Right atrium auricular region (tissue), 2 donors: ENCODE measurements around the gene RASAL3. TPM values are rescaled to one million over a fixed set of nuclear protein-coding genes. Genes with fewer than 3 reads are reported as not detected.

Source experiments
- DNase-seq: peaks from one replicate; pipeline ENCODE4 v3.0.0-alpha.2; 2019; ENCODE audit warnings: low spot score
- H3K27ac ChIP-seq, 2 donors: fragments of 200-600 bp; sonication (generic); 1 replicate in 1 of 2; 2 replicates in 1 of 2; pipeline ENCODE4 v1.5.1; 2016 to 2019
- H3K27me3 ChIP-seq, 2 donors: fragments of 200-600 bp; sonication (generic); one replicate each; pipeline versions ENCODE4 v1.5.1 to v1.6.0; 2017 to 2019
- H3K36me3 ChIP-seq: fragments of 200-600 bp; sonication (generic); one replicate; pipeline ENCODE4 v1.5.1; 2016
- H3K4me1 ChIP-seq, 2 donors: fragments of 200-600 bp; sonication (generic); one replicate each; pipeline versions ENCODE4 v1.5.1 to v1.6.0; 2017 to 2019
- H3K4me3 ChIP-seq, 2 donors: fragments of 200-600 bp; sonication (generic); 1 replicate in 1 of 2; 2 replicates in 1 of 2; pipeline ENCODE4 v1.5.1; 2017 to 2019; ENCODE audit warnings: mild to moderate bottlenecking in 1 of 2, moderate library complexity in 1 of 2
- H3K9me3 ChIP-seq, 2 donors: fragments of 200-600 bp; sonication (generic); one replicate each; pipeline ENCODE4 v1.5.1; 2019
- total RNA-seq, 2 donors: library from RNA; depleted of rRNA; stranded (reverse); fragments of >200 nt; gene quantifications; one replicate each; pipeline ENCODE4 v1.1.0, GENCODE V29; 2016
- TF ChIP-seq, protein P1 (sequence below), 2 donors: fragments of 200-600 bp; sonication (generic); IDR thresholded peaks; one replicate each; pipeline ENCODE4 v1.5.1; 2019; ENCODE audit warnings: antibody characterized with exemption in 2 of 2

RASAL3 gene
- total RNA-seq, 2 donors from 2014 or later, result 0.48 to 1.7 TPM

DNA sequence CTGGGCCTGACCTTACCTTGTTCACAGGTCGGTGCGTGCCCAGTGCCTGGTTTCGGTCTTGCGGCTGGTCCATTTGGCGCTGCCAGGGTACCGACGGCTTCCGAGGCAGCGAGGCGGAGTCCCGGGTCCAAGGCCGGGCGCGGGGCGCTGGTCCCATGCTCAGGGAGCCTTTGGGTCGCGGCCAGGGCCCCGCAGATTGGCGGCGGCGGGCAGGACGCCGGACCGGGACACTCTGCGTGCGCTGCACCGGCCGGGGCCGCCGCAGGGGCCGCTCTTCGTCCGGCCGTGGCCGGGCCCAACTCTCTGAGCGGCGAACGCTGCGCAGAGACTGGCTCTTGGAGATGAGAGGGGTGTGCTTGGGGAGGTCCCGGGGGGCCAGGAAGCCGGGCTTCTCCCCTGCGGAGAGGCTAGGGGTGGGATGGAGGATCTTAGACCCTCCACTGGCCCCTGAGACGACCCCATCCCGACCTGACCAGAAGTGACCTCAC lies 11.2 kb downstream of the RASAL3 start:
- Histone ChIP-seq H3K4me1 (peaks cover 0 to 42% of the 10 kb centered on the region in 2 donors), H3K27ac (peak overlapping the region; percentile 70 to 73), H3K9me3 (no peaks in the 10 kb centered on the region), H3K27me3 (peaks cover 0 to 18% of the 10 kb centered on the region in 2 donors), H3K36me3 (no peaks in the 10 kb centered on the region), H3K4me3 (peak overlapping the region; percentile 37 to 53)
- TF ChIP-seq, protein P1, sequence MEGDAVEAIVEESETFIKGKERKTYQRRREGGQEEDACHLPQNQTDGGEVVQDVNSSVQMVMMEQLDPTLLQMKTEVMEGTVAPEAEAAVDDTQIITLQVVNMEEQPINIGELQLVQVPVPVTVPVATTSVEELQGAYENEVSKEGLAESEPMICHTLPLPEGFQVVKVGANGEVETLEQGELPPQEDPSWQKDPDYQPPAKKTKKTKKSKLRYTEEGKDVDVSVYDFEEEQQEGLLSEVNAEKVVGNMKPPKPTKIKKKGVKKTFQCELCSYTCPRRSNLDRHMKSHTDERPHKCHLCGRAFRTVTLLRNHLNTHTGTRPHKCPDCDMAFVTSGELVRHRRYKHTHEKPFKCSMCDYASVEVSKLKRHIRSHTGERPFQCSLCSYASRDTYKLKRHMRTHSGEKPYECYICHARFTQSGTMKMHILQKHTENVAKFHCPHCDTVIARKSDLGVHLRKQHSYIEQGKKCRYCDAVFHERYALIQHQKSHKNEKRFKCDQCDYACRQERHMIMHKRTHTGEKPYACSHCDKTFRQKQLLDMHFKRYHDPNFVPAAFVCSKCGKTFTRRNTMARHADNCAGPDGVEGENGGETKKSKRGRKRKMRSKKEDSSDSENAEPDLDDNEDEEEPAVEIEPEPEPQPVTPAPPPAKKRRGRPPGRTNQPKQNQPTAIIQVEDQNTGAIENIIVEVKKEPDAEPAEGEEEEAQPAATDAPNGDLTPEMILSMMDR (IDR thresholded peaks at IDR 0.05), result peak in 1 of 2 donors; percentile 55
- no peak for DNase-seq

GRCh38 chr19:15452111-15453047 lies 12.0 kb downstream of the RASAL3 start:
- peaks cover 0 to 18% of the 10 kb centered on the region in 2 donors for H3K27me3 ChIP-seq
- peak overlapping the region; percentile 37 to 53 for H3K4me3 ChIP-seq
- TF ChIP-seq, protein P1 (IDR thresholded peaks at IDR 0.05), result no peak
- H3K27ac ChIP-seq, result peak overlapping the region; percentile 70 to 73
- no peaks in the 10 kb centered on the region for H3K9me3 ChIP-seq
- no peaks in the 10 kb centered on the region for H3K36me3 ChIP-seq
- H3K4me1 ChIP-seq, result peaks cover 0 to 37% of the 10 kb centered on the region in 2 donors
- DNase-seq, result peak; percentile 93

DNA sequence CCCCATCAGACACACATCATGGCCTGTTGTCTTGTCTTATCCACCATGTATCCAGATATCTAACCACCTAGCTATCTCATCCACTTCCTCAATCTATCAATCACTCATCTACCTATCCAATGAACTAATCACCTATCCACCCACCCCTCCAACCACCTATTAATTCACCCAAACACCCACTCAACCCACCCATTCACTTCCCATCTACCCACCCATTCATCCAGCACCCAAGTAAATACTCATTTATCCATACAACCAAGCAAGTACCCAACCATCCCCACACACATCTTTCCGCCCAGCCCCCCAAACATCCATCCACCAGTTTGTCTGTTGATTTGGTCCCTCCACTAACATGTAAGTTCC lies 13.8 kb downstream of the RASAL3 start:
- no peak for DNase-seq

DNA sequence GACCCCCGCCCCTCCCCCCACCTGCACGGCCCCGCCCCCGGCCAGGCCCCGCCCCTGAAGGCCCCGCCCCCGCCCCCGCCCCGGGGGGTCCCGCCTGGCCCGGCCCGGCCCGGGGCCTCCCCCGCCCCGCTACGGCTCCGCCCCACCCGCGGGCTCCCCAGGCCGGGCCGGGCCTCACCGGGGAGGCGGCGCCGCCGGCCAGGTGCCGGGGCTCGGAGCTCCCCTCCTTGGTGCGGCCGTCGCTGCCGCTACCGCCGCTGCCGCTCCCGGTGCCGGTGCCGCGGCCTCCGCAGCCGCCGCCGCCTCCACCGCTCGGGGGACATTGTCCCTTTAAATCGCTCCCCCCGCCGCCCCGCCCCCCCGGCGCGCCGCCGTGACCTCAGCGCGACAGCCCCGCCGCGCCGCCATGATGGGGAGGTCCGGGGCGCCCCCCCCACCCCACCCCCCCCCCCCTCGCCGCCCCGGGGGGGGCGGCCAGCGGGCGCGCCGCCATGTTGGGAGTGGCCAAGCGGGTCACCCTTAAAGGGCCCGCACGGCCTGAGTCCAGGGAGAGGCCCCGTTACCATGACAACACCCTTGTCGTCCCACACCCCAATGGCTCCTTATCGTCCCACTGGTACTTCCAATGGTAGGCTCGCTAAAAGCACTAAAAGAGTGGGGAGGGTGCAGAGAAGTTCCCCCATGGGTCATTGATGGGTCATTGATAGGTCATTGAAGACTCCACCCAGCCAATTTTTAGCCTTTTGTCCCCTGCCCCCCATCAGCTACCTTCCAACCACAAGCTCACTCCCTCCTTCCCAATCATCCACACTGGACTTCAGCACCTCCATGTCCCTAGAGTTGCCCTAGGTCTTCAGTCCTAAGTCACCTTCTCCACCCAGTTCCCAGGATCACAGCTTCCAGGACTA lies 14.5 kb downstream of the RASAL3 start, which contains the start of gene WIZ:
Gene WIZ, minus strand, starts transcription at position 337 of the 908 bp plus-strand sequence. CDS start 1,649 bp downstream, outside the sequence.
- no peaks in the 10 kb centered on the region for H3K36me3 ChIP-seq
- H3K27me3 ChIP-seq, result peaks cover 0 to 5% of the 10 kb centered on the region in 2 donors
- peak; percentile 90 for DNase-seq
- H3K27ac ChIP-seq, result peak within 1 kb of the TSS; percentile 62 to 89
- TF ChIP-seq, protein P1 (IDR thresholded peaks at IDR 0.05), result no peak
- H3K9me3 ChIP-seq, result no peaks in the 10 kb centered on the region
- peaks cover 0 to 42% of the 10 kb centered on the region in 2 donors for H3K4me1 ChIP-seq
- peak within 1 kb of the TSS; percentile 41 to 79 for H3K4me3 ChIP-seq

More for the DNA sequence above, 13.8 kb downstream of the RASAL3 start:
- H3K36me3 ChIP-seq, result no peaks in the 10 kb centered on the region
- H3K4me1 ChIP-seq, result peaks cover 0 to 36% of the 10 kb centered on the region in 2 donors
- peaks cover 0 to 8% of the 10 kb centered on the region in 2 donors for H3K27me3 ChIP-seq
- no peaks in the 10 kb centered on the region for H3K9me3 ChIP-seq
- peak overlapping the region; percentile 49 to 75 for H3K27ac ChIP-seq
- TF ChIP-seq, protein P1 (IDR thresholded peaks at IDR 0.05), result no peak
- H3K4me3 ChIP-seq, result no peak overlapping the region
